GM19023 (cell line): ENCODE measurements around the gene TMEM186.
"Not testable (repeated sequence)": the region's sequence is repeated elsewhere in the genome, so short reads cannot be mapped to it uniquely, and the experiment has no call there.

Source experiments
- ATAC-seq: cut with Tn5 transposase; IDR thresholded peaks from one replicate; pipeline ENCODE4 v1.9.1; 2021; ENCODE audit warnings: mild to moderate bottlenecking, moderate library complexity; ENCODE audit not compliant: unreplicated experiment

TMEM186 gene, protein sequence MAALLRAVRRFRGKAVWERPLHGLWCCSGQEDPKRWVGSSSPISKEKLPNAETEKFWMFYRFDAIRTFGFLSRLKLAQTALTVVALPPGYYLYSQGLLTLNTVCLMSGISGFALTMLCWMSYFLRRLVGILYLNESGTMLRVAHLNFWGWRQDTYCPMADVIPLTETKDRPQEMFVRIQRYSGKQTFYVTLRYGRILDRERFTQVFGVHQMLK

DNA sequence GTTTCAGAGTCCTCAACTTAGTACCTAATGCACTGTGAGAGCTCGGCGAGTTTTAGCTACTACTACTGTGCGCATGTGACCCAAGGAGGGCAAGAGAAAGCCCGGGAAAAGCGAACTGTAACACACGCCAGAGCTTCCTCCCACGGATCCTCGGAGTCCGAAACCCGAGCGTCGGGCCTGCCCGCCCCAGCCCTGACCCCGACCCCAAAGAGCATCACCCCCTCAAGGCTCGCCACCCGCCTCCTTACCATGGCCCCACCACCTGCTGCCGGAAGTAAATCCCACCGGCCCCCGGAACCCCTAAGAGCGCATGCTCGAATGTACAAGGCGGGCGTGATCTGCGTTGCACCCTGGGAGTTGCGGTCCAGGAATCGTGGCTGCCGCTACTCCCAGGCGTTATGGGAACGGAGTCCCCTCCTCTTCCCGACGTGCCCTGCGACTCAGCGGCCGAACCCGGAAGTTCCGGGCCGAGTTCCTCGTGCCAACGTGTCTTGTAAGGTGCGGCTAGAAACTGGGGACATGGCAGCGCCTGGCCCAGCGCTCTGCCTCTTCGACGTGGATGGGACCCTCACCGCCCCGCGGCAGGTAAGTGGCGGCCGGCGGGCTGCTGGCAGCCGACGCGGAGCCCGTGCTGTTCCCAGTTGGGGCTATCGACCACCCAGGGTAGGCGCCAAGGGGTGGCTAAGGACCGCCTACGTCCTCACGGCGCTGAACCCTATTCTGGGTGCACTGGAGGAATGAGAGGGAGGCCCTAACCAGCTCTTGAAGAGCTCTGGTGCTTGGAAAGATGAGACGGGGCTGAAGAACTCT is at the start of gene TMEM186, which contains the start of gene PMM2:
TSS of gene TMEM186 (minus strand) at position 276 of the 810 bp plus-strand sequence. CDS start at position 251, 25 bp downstream.
TSS of gene PMM2 (plus strand) at position 476 of the 810 bp plus-strand sequence. CDS start at position 520, 44 bp downstream.
- peak; percentile 95 for ATAC-seq

DNA sequence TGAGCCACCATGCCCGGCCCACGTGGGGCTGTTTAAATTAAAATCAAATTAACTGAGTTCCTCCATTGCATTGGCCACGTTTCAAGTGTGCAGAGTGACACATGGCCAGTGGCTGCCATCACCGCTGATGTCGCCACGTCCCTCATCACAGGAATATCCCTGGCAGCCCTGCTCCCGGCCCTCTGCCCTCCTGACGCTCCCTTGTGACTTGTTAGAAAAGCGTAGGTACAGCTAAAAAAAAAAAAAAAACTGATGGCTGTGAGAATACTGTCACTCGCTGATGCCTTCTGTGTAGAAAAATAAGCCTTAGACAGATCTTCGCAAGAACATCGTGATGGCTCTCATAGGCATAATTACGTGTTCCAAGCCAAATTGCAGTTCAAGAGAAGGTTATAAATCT is 49.7 kb upstream of the TMEM186 start:
- ATAC-seq: no peak

DNA sequence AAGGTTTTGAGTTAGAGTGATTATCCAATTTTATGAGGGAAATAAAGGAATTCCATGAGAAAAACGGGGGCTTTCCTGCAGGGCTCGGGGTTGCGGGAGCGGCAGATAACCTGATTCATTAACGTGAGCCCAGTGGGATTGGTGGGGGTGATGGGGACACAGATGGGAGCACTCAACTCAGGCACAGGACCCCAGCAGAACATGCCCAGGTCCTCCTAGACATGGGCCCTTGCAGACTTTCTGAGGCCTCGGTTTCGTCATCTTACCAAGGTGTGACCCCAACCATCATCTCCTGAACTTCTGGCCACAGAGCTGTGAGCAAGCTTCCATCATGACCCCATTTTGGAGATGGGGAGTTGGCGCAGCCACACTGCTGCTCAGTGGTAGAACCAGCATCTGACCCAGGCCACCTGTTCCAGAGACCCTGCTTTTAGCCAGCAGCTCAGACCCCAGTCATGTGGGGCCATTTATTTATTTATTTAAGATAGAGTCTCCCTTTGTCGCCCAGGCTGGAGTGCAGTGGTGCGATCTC is 49.0 kb upstream of the TMEM186 start:
- ATAC-seq: no peak

DNA sequence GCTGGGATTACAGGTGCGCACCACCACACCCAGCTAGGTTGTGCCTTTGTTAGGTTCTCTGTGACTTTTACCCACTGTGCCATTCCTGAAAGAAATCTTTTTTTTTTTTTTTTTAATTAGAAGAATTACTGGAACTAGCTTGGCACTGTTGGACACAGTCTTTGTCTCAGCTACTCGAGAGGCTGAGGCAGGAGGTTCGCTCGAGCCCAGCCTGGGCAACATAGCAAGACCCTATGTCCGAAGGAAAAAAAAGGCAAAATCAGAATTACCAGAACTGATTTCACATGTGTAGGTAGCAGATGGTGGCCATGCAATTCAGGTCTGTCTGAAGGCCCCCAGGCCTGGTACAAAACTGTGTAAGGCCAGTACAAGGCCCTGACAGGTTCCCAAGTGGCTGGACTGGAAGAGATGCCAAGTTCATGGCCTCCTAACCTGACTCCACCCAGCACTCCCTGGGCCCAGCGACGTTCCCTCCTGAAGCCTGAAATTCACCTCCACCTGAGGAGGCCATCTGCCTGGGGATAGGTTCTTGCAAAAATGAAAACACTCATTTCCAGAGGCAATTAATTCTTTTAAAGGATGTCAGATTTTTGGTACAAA is 48.4 kb upstream of the TMEM186 start:
- ATAC-seq: no peak

DNA sequence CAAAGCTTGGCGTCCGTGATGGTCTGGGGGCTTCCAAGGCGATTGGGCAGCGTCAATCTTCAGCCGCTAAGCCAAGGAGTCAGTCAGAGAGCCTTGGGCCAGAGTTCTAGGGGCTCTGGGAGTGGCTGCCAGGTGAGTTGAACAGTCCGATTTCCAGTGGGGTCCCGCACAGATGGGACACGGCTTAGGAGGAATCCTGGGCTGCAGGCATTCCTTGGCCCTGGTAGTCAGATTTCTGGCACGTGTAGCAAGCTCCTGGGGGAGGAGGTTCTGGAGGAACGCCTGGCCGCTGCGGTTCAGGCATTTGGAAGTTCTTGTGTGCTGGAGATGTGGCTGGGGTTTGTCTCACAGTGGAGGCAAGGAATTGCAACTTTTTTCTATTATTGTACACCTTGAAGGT is 45.9 kb upstream of the TMEM186 start:
- not testable (repeated sequence) for ATAC-seq

DNA sequence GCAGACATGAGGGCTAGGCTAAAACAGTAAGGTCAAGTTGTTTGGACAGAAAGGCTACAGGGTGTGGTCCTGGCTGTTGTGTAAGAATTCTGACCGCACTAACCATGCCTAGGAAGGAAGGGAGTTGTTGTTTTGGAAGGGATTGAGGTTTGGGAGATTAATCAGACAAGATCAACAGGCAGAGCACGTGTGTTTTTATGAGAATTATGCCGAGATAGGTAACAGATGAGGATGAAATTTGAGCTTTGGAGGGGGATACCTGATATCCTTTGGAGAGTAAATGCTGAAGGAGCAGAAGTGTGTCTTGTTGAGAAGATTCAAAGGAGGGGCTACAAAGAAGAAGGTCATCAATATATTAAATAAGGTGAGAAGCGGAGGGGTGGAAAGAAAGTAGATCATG is 44.6 kb upstream of the TMEM186 start:
- ATAC-seq: not testable (repeated sequence)

DNA sequence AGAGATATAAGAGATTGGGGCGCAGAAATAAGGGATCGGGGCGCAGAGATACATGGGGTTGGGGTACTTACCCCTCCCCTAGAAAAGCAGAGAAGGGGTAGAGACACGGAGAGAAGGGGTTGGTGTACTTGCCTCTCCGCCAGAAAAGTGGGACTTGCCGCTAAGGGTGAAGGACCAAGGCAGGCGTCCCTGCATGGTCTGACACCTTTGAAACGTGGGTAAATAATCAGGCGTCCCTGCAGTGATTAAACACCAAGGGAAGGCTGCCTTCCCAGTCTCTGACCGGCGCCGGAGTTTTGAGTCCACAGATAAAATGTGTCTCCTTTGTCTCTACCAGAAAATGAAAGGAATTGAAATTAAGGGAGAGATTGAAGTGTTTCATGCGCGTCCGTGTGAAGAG is 40.2 kb upstream of the TMEM186 start:
- ATAC-seq: not testable (repeated sequence)

DNA sequence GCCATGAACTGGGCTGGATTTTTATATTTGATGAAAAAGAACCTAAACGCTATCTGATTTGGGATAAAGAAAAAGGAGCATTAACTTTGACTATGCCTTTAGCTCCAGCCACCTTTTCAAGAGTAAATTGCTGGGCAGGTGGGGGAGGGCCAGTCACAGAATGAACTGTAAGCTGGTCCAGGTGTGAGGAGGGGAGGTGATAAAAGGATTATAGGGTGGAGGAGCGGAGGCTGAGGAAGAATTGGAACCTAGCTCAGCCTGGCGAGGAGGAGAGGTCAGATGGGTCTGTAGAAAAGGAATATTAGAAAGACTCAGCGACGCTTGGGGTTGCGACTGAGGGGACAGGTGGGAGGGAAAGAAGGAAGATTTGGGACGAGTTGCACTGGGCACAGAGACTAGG is 39.4 kb upstream of the TMEM186 start:
- not testable (repeated sequence) for ATAC-seq

DNA sequence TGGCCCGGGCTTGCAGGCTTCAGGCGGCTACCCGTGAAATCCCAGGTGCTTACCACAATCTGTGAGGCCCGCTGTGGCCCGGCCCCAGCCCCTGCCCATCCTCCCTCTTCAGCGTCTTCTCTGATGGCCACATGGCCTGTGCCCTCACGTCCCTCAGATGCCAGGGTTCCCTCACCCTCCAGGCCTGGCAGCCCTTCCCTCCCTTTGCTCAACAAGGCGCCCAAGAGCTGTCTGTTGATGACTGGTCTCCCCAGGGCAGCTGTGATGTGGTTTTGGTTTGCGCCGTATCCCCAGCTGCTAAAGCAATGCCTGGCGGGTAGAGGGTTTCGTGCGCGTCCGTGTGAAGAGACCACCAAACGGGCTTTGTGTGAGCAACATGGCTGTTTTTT is 35.3 kb upstream of the TMEM186 start:
- no peak for ATAC-seq

DNA sequence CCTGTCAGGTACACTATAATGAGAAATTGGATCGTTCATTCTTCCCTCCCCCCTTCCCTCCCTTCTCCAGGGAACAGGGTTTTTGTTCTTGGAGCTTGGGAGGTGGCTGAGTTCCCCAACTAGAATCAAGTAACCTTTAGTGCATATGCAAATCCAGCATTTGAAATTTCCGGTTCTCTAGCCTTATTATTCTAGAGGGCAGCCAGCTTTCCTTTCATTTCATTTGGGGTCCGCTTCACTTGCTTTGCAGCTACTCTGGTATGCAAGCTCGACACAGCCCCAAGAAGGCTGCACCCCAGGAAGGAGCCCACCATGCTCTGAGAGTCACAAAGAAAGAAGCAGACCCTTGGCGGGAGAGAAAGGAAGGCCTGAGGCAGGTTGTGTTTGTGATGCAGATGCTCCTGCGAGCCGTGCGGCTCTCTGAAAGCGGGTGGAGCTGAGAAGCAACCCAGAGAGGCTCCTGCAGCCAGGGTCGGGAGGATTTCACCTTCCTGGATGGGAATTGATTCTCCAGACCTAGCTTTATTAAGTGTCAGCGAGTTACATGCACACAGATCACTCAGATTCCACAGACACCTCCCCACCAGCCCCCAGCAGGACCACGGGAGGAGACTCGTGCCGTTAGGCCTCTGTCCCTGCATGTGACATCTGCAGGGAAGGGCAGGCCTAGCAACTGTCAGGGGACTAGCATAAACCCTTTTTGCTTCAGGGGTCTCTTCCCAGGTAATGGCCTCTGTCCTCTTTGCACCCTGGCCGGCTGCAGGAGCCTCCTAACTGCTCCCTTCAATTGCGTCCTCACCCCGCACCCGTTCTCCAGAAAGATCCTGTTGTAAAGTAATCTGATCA is 34.7 kb upstream of the TMEM186 start:
- ATAC-seq: no peak

DNA sequence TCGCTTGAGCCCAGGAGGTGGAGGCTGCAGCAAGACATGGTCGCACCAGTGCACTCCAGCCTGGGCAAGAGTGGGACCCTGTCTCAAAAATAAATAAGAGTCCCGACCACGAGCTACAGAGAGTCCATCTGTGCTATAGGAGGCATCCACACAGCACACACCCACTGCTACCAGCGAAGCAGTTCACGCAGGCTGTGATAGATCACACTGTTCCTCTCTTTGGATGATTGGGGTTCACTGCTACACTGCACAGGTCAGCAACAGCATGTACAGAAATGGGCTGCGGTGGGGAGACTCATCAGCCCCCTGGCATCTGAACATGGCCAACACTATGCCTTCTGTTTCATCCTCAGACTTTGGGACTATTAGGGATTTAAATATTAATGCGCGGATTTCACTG is 34.0 kb upstream of the TMEM186 start:
- ATAC-seq: no peak

DNA sequence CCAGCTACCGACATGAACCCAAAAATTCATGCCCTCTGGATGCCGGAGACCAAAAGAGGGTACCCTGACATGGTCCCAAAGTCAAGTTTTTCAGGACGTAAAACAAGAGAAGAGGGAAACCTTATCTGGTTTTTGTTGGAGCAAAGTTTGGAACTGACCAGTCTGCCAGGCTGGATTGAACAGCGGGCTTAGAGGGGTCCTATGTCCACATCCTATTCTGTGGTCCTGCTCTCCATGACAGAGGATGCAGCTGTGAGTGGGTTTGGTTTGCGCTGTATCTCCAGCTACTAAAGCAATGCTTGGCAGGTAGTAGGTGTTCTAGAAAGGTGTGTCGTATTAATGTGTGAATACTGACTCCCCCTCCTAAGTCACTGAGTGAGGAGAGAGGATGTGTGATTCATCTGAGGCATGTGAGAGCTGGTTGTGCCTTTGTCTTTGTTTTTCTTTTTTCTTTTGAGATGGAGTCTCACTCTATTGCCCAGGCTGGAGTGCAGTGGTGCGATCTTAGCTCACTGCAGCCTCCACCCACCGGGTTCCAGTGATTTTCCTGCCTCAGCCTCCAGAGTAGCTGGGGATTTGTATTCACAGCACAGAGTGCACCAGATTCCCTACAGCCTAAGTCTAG is 31.2 kb upstream of the TMEM186 start:
- ATAC-seq: no peak

DNA sequence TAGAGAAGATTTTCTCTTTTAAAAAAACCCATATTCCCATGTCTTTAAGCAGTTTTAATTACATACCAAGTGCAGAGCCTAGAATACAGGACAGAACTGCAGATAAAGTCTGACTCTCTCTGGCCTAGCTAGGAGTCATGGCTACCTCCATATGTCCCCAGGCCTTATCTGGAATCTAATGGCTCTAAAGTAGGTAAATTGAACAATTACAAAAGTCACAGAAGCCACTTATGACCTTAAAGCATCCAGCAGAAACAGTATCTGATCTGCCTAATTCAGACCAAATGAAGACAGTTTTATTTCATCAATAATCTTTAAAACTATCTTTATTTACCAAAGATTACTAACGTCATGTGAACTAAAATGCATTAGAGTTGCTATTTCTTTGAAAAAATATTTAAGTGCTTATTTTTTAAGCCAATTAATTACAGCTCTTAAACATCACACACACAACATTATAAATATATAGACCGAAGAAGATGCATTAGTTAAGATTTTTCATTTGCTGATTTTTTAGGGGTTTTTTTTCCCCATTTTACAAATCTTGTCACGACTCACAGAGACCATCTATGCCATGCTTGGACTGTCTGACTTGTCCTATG is 28.9 kb upstream of the TMEM186 start:
- ATAC-seq: no peak

DNA sequence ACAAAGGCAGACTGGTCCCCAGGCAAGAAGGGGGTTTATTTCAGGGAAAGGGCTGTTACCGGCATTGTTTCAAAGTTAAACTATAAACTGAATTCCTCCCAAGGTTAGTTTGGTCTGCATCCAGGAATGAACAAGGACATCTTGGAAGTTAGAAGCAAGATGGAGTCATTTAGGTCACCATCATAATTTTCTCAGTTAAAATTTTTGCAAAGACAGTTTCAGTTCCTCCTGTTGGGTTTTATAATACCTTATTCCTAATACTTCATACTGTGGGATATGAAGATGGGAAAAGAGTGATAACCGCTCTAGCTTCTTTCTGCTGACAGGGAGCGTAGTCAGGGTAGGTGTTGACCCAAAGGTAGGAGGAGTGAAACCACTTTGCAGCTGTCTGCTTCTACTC is 25.0 kb upstream of the TMEM186 start:
- ATAC-seq: no peak

DNA sequence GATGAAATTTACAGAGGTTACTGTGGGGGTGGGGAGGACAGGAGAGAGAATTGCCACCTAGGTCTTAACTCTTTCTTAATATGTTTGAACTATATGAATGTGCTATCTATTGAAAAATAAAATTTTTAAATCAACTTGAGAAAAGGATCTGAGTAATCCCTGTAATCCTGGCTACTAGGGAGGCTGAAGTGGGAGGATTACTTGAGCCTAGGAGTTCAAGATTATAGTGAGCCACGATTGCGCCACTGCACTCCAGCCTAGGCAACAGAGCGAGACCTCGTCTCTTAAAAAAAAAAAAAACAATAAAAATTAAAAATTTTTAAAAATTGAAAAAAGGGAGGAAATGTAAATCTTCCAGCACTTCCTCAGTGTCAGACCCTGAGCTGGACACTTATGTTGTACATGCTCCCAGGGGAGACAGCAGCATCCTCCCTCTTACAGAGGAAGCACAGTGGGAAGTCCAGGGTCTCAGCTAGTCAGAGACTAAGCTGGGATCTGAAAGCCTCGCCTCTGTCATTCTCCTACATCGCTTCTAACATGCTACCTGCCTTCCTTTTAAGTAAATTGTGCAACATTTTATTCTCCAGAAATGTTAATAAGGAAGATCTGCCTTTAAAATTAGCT is 22.1 kb upstream of the TMEM186 start:
- no peak for ATAC-seq

DNA sequence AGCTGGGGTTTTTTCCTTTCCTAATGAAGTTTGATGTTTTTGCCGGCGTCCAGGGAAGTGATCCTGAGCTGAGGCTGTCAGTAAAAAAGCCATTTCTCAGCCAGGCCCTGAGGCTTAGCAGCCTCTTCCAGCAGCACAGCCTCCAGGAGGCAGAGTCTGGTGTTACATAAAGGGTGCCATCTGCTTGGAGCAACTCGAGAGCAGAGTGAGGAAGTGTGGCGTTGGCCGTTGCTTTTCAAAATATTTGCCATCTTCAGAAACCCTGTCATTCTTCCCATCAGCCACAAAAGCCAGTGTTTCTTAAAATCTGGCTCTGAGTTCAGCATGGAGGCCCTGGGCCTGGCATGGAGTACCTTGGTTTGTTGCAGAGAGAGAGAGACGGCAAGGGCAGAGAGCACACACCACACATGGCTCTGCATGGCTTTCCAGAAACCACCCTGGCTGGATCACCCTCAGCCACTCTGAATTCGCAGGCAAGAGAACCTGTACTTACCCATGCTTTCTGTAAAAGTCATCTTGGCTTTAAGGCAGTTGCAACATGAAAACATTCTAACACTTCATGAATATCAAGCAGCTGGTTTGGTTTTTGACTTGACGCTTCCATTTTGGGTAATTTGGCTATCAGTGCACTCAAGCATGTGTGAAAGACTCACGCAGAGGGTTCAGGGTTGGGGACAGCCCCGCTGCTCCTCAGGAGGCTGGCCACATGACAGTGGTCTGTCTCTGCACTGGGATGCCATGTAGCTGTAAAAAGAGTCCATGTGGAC is 21.2 kb upstream of the TMEM186 start:
- peak; percentile 82 for ATAC-seq

DNA sequence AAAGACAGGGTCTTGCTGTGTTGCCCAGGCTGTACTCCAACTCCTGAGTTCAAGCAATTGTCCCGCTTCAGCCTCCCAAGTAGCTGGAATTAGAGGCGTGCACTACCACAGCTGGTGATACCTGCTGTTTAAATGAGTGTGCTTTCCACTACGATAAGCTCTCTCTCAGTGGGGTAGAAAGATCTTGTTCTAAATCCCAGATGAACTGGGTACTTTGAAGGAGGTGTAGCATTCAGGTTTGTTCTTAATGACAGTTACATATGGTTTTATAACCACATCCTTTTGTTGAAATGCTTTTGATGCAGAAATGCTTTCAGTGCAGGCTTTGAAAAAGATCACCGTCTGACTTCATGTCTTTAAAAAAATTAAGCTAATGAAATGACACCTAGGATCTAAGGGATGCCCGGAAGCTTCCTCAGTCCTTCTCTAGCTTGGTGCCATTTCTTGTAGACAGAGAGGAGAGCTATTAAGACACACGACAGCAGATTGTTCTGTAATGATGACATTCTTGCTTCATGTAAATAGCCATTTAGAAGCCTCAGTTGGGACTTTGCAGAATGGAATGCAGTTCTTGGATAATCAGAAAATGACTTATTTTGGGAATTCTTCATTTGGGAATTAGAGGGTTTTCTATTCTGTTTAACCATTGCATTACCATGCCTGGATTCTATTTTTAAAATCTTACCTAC is 19.7 kb upstream of the TMEM186 start:
- no peak for ATAC-seq
